B cell (primary cell): ENCODE data around the gene SLCO2B1. TPM values are rescaled to one million over a fixed set of nuclear protein-coding genes. Genes with fewer than 3 reads are reported as not detected.

Source experiments
- ATAC-seq: fragments of 200-7000 bp; cut with Tn5 transposase; one replicate; pipeline ENCODE4 v1.10.0; 2021; ENCODE audit warnings: low read depth, mild to moderate bottlenecking, moderate number of reproducible peaks, moderate library complexity
- CTCF ChIA-PET: fragments of 350-600 bp; sonication (Branson Sonifier 250); formaldehyde crosslinking; loops from one replicate; lab custom pipeline; 2021; ENCODE audit warnings: antibody characterized with exemption, inconsistent platforms; lab: Charles Lee
- POLR2A ChIA-PET: fragments of 350-600 bp; sonication (Branson Sonifier 250); formaldehyde crosslinking; loops from one replicate; lab custom pipeline; 2021; ENCODE audit warnings: antibody characterized with exemption; lab: Charles Lee
- DNase-seq: peaks from one replicate; pipeline ENCODE4 v3.0.0; 2013
- H2AFZ ChIP-seq: 2 replicates; pipeline ENCODE4 v1.6.1; 2012; ENCODE audit warnings: mild to moderate bottlenecking, low read depth, low read length; ENCODE audit not compliant: insufficient read depth, poor library complexity, severe bottlenecking
- H3K27ac ChIP-seq, 2 donors: 1 replicate in 1 of 2; 2 replicates in 1 of 2; pipeline ENCODE4 v1.5.1; 2012 to 2013; ENCODE audit warnings: low read length in 2 of 2, mild to moderate bottlenecking in 2 of 2, moderate library complexity in 1 of 2
- H3K27me3 ChIP-seq, 4 experiments: fragments of 200-600 bp in 1 of 4; sonication (generic) in 1 of 4; replicated peaks in 1 of 4; 1 replicate in 2 of 4; 2 replicates in 2 of 4; pipeline versions ENCODE4 v1.6.1 to v1.7.0; 2013 to 2016; ENCODE audit warnings: low read length in 3 of 4, mild to moderate bottlenecking in 2 of 4, mixed read lengths in 1 of 4, moderate library complexity in 1 of 4; ENCODE audit not compliant: insufficient read depth in 4 of 4, control insufficient read depth in 3 of 4; ENCODE audit errors: control extremely low read depth in 1 of 4
- H3K36me3 ChIP-seq, 2 experiments: replicated peaks in 1 of 2; 1 replicate in 1 of 2; 2 replicates in 1 of 2; pipeline versions ENCODE4 v1.6.1 to v1.7.1; 2013; ENCODE audit warnings: low read length in 1 of 2; ENCODE audit not compliant: insufficient read depth in 2 of 2, control insufficient read depth in 1 of 2; ENCODE audit errors: control extremely low read depth in 1 of 2, extremely low read depth in 1 of 2
- H3K4me1 ChIP-seq, 2 donors: fragments of 200-600 bp in 1 of 2; sonication (generic) in 1 of 2; 1 replicate in 1 of 2; 2 replicates in 1 of 2; pipeline versions ENCODE4 v1.5.1 to v1.6.1; 2013 to 2017; ENCODE audit warnings: low read length in 2 of 2; ENCODE audit not compliant: control insufficient read depth in 2 of 2, insufficient read depth in 2 of 2
- H3K4me2 ChIP-seq: replicated peaks from 2 replicates; pipeline ENCODE3; 2012; ENCODE audit warnings: mild to moderate bottlenecking, low read depth, low read length; ENCODE audit not compliant: poor library complexity, severe bottlenecking
- H3K4me3 ChIP-seq, 5 experiments: fragments of 200-600 bp in 1 of 5; sonication (generic) in 1 of 5; 1 replicate in 3 of 5; 2 replicates in 2 of 5; pipeline versions ENCODE4 v1.5.1 to v1.7.0; 2011 to 2016; ENCODE audit warnings: low read length in 4 of 5, mild to moderate bottlenecking in 4 of 5, low read depth in 2 of 5, control low read depth in 1 of 5, moderate library complexity in 1 of 5; ENCODE audit not compliant: insufficient read depth in 1 of 5; ENCODE audit errors: control extremely low read depth in 1 of 5, extremely low read depth in 1 of 5
- H3K79me2 ChIP-seq: fragments of 200-600 bp; sonication (generic); one replicate; pipeline ENCODE4 v1.6.0; 2016; ENCODE audit warnings: low read length; ENCODE audit not compliant: control insufficient read depth, insufficient read depth
- H3K9ac ChIP-seq: fragments of 200-600 bp; sonication (generic); 2 replicates; pipeline ENCODE4 v1.6.1; 2017; ENCODE audit warnings: mild to moderate bottlenecking, low read length, moderate library complexity
- H3K9me3 ChIP-seq, 3 donors: one replicate each; pipeline versions ENCODE4 v1.6.1 to v1.7.1; 2013; ENCODE audit warnings: low read length in 2 of 3; ENCODE audit not compliant: control insufficient read depth in 2 of 3, insufficient read depth in 1 of 3; ENCODE audit errors: control extremely low read depth in 1 of 3
- H4K20me1 ChIP-seq: 2 replicates; pipeline ENCODE4 v1.6.0; 2012; ENCODE audit warnings: mild to moderate bottlenecking, low read length; ENCODE audit not compliant: insufficient read depth, control insufficient read depth, poor library complexity, severe bottlenecking
- H3K27ac Mint-ChIP-seq: one replicate; pipeline ENCODE4 v1.8.0; 2021; ENCODE audit warnings: mixed read lengths
- H3K27me3 Mint-ChIP-seq: one replicate; pipeline ENCODE4 v1.8.0; 2021; ENCODE audit warnings: mixed read lengths
- H3K4me1 Mint-ChIP-seq: one replicate; pipeline ENCODE4 v1.8.0; 2021; ENCODE audit warnings: mixed read lengths
- H3K4me3 Mint-ChIP-seq: one replicate; pipeline ENCODE4 v1.8.0; 2021; ENCODE audit warnings: mixed read lengths
- H3K9me3 Mint-ChIP-seq: one replicate; pipeline ENCODE4 v1.8.0; 2022; ENCODE audit warnings: mixed read lengths; ENCODE audit not compliant: insufficient read depth
- CTCF ChIP-seq: fragments of 200-600 bp; IDR thresholded peaks from one replicate; pipeline ENCODE4 v1.8.0; 2022; ENCODE audit warnings: antibody characterized with exemption, mild to moderate bottlenecking
- EZH2 ChIP-seq: IDR thresholded peaks from 2 replicates; pipeline ENCODE4 v1.6.1; 2012; ENCODE audit warnings: borderline replicate concordance, low read depth, mild to moderate bottlenecking, moderate library complexity, low read length; ENCODE audit not compliant: insufficient read depth, poor library complexity, severe bottlenecking
- WGBS: methylation state at CpG from one replicate; pipeline ENCODE4 v1.1.5; 2013; ENCODE audit warnings: missing lambda C conversion rate; ENCODE audit not compliant: insufficient coverage; 5-methylcytosine and 5-hydroxymethylcytosine counted together
- intact Hi-C: fragments of 100-400 bp; cut with micrococcal nuclease; formaldehyde crosslinking; loops from one replicate; pipeline ENCODE4 v1.10.0; 2022
- polyA plus RNA-seq: library from polyadenylated mRNA; depleted of rRNA; stranded (reverse); fragments of >200 nt; gene quantifications from 2 replicates; pipeline ENCODE4 v1.2.3, GENCODE V29; 2012
- total RNA-seq, 2 donors: library from RNA; stranded (reverse); fragments of 120-200 nt in 1 of 2; gene quantifications; 1 replicate in 1 of 2; 2 replicates in 1 of 2; pipeline versions ENCODE4 v1.2.3 to v1.2.4, GENCODE V29; 2013 to 2022

Gene SLCO2B1
- total and polyA plus RNA-seq, 2 donors (not counting 1 experiment from before 2014, with no cell fraction given) = 1.2 TPM; not detected in 1

DNA sequence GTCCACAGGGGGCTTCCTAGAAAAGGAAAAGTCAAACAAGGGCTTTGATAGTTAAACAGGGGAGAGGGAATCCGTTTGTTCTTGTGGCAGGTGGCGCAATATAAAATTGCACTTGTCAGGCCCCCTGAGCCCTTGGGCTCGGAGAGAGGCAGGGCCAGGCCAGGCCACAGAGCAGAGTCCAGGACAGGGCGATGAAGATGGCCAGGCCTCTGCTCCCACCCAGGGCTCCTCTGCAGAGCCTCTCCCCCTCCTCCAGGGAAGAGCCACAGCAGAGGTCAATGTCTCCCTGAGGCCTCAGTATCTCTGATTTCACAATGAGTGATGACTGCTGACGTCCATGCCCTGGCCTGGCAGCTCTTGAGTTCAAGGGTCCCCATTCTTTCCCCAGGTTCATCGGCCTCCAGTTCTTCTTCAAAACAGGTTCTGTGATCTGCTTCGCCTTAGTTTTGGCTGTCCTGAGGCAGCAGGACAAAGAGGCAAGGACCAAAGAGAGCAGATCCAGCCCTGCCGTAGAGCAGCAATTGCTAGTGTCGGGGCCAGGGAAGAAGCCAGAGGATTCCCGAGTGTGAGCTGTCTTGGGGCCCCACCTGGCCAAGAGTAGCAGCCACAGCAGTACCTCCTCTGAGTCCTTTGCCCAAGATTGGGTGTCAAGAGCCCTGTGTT lies 53.2 kb downstream of the SLCO2B1 start:
- no peaks in the 10 kb centered on the region for H3K4me1 Mint-ChIP-seq
- POLR2A ChIA-PET = interaction anchor here (1.1 kb wide), 1 partner anchor 14 kb away, joined by 10 read pairs; no protein-coding TSS in a partner anchor
- H4K20me1 ChIP-seq = no peaks in the 10 kb centered on the region
- no peaks in the 10 kb centered on the region for H3K9me3 ChIP-seq
- H2AFZ ChIP-seq = no peak overlapping the region
- H3K27me3 Mint-ChIP-seq = peaks cover 28% of the 10 kb centered on the region
- H3K36me3 ChIP-seq = no peaks in the 10 kb centered on the region
- DNase-seq (no peak), ATAC-seq (no peak)
- intact Hi-C loops = no loop called here
- no peak overlapping the region for H3K9ac ChIP-seq
- TF ChIP-seq EZH2 = no peak
- TF ChIP-seq CTCF = no peak
- H3K4me3 ChIP-seq = no peak overlapping the region
- H3K27me3 ChIP-seq = peaks cover 0 to 8% (median 3%) of the 10 kb centered on the region in 4 experiments
- H3K4me2 ChIP-seq = no peak overlapping the region
- H3K27ac ChIP-seq = no peak overlapping the region
- no peaks in the 10 kb centered on the region for H3K4me1 ChIP-seq
- no peak overlapping the region for H3K27ac Mint-ChIP-seq
- no peaks in the 10 kb centered on the region for H3K9me3 Mint-ChIP-seq
- no peaks in the 10 kb centered on the region for H3K79me2 ChIP-seq
- CTCF ChIA-PET = interaction anchor here (1.1 to 8.3 kb wide), 7 partner anchors 9 to 274 kb away, joined by 4 to 89 read pairs (median 5); no protein-coding TSS in a partner anchor
- H3K4me3 Mint-ChIP-seq = no peak overlapping the region
- WGBS = 93% methylated on average over 10 of the region's 10 CpGs
